ENCODE results near the gene LHX3.

Gene LHX3

GRCh38 chr9:136225748-136226679 lies 21.1 kb upstream of the LHX3 start:
- DNase-seq = peak; percentile 31 to 52 (median 51)

- DNase-seq = no peak
Measured at GRCh38 chr9:136225366-136225747, 20.4 kb upstream of the LHX3 start.

- DNase-seq = no peak
Measured at GRCh38 chr9:136223871-136224640, 19.1 kb upstream of the LHX3 start.

GRCh38 chr9:136222906-136223285 lies 18.0 kb upstream of the LHX3 start:
- DNase-seq = no peak

- no peak for DNase-seq
Measured at GRCh38 chr9:136222166-136222905, 17.4 kb upstream of the LHX3 start.

- no peak for DNase-seq
Measured at GRCh38 chr9:136220017-136220729, 15.2 kb upstream of the LHX3 start.

GRCh38 chr9:136219276-136219675 lies 14.3 kb upstream of the LHX3 start:
- no peak for DNase-seq

- DNase-seq = no peak
Measured at GRCh38 chr9:136218673-136219072, 13.7 kb upstream of the LHX3 start.

GRCh38 chr9:136218271-136218670 lies 13.3 kb upstream of the LHX3 start:
- no peak for DNase-seq

GRCh38 chr9:136216541-136217244 lies 11.8 kb upstream of the LHX3 start:
- no peak for DNase-seq

GRCh38 chr9:136213733-136214132 lies 8.8 kb upstream of the LHX3 start:
- DNase-seq = no peak

GRCh38 chr9:136212345-136212950 lies 7.5 kb upstream of the LHX3 start:
- no peak for DNase-seq

GRCh38 chr9:136211441-136212344 lies 6.8 kb upstream of the LHX3 start:
- DNase-seq = no peak

GRCh38 chr9:136211006-136211405 lies 6.1 kb upstream of the LHX3 start:
- DNase-seq = no peak

GRCh38 chr9:136210276-136210675 lies 5.3 kb upstream of the LHX3 start:
- DNase-seq = no peak

GRCh38 chr9:136209786-136210185 lies 4.9 kb upstream of the LHX3 start:
- DNase-seq = no peak

GRCh38 chr9:136209232-136209631 lies 4.3 kb upstream of the LHX3 start:
- DNase-seq = no peak

GRCh38 chr9:136208675-136209074 lies 3.7 kb upstream of the LHX3 start:
- DNase-seq = no peak

- no peak for DNase-seq
Measured at GRCh38 chr9:136207616-136208015, 2.7 kb upstream of the LHX3 start.

GRCh38 chr9:136206602-136207275 lies 1.8 kb upstream of the LHX3 start:
- DNase-seq = no peak
